Measurements from ENCODE around the gene OTUD5.

GRCh38 chrX:48997865-48998264 is 40.5 kb upstream of the OTUD5 start:
- TF ChIP-seq CTCF (IDR thresholded peaks at IDR 0.05) (no peak), POLR2A (IDR thresholded peaks at IDR 0.05) (no peak)

Measured in adrenal gland (tissue), 5 donors.